GM10266 (cell line): ENCODE measurements around the gene FBN3.
"Not testable (repeated sequence)": the region's sequence is repeated elsewhere in the genome, so short reads cannot be mapped to it uniquely, and the experiment has no call there.

Experiments
- DNase-seq: peaks from one replicate; pipeline ENCODE4 v3.0.0; 2012; ENCODE audit errors: extremely low spot score
- TF ChIP-seq, protein P1 (sequence below): IDR thresholded peaks from 2 replicates; pipeline ENCODE4 v1.5.1; 2012; ENCODE audit warnings: mild to moderate bottlenecking, low read depth; ENCODE audit not compliant: control insufficient read depth, insufficient read depth; ENCODE audit errors: missing control alignments

FBN3 gene

GRCh38 chr19:8025316-8025715 lies 124.1 kb downstream of the FBN3 start:
- DNase-seq = no peak
- TF ChIP-seq, protein P1, sequence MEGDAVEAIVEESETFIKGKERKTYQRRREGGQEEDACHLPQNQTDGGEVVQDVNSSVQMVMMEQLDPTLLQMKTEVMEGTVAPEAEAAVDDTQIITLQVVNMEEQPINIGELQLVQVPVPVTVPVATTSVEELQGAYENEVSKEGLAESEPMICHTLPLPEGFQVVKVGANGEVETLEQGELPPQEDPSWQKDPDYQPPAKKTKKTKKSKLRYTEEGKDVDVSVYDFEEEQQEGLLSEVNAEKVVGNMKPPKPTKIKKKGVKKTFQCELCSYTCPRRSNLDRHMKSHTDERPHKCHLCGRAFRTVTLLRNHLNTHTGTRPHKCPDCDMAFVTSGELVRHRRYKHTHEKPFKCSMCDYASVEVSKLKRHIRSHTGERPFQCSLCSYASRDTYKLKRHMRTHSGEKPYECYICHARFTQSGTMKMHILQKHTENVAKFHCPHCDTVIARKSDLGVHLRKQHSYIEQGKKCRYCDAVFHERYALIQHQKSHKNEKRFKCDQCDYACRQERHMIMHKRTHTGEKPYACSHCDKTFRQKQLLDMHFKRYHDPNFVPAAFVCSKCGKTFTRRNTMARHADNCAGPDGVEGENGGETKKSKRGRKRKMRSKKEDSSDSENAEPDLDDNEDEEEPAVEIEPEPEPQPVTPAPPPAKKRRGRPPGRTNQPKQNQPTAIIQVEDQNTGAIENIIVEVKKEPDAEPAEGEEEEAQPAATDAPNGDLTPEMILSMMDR = no peak

- not testable (repeated sequence) for DNase-seq
Measured at GRCh38 chr19:8024256-8024655, 125.1 kb downstream of the FBN3 start.

DNA sequence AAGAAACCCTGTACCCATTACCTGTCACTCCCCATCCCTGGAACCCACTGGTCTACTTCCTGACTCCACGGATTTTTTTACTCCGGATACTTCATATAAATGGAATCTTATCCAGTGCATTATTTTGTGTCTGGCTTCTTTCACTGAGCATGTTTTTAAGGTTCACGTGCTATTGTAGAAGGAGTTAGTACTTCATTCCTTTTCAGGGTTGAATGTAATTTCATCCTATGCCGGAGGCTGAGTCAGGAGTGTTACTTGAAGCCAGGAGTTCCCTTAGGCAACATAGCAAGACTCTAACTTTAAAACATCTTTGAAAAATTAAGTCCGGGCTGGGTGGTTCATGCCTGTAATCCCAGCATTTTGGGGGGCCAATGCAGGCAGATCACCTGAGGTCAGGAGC lies 126.0 kb downstream of the FBN3 start:
- DNase-seq = no peak
- TF ChIP-seq, protein P1 = no peak

GRCh38 chr19:8022275-8022674 lies 127.1 kb downstream of the FBN3 start:
- TF ChIP-seq, protein P1 = no peak

GRCh38 chr19:8021374-8021773 lies 128.0 kb downstream of the FBN3 start:
- TF ChIP-seq, protein P1 = no peak
- no peak for DNase-seq

More at GRCh38 chr19:8022275-8022674, 127.1 kb downstream of the FBN3 start:
- no peak for DNase-seq

DNA sequence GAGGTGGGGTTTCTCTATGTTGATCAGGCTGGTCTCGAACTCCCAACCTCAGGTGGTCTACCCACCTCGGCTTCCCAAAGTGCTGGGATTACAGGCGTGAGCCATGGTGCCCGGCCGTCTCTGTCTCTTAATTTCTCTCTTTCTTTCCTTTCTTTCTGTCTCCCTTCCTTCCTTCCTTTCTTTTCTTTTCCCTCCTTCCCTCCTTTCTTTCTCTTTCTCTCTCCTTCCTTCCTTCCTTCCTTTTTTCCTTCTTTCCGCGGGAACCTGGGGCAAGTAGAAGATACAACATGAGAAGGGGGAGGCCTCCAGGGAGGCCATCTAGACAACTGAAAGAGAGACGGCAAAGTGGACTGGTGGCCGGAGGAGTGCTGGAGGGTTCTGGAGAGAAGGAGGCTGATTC lies 128.7 kb downstream of the FBN3 start:
- DNase-seq = no peak
- TF ChIP-seq, protein P1 = no peak

GRCh38 chr19:8017808-8018207 lies 131.6 kb downstream of the FBN3 start:
- DNase-seq = peak; percentile 72
- TF ChIP-seq, protein P1 = peak; percentile 72
